H1 (cell line): Measurements from ENCODE around the gene RBM10. TPM values are rescaled to one million over a fixed set of nuclear protein-coding genes. Genes with fewer than 3 reads are reported as not detected.

Experiments
- ASH2L ChIP-seq: fragments of 200-600, 300-600 bp; sonication (generic); IDR thresholded peaks from one replicate; pipeline ENCODE4 v1.7.1; 2017; ENCODE audit warnings: low read length
- HDAC2 ChIP-seq, 2 experiments: fragments of 300-600 bp in 1 of 2; sonication (generic) in 1 of 2; IDR thresholded peaks; 2 replicates each; pipeline ENCODE4 v1.6.1; 2011 to 2012; ENCODE audit warnings: low read depth in 2 of 2, low read length in 2 of 2, mild to moderate bottlenecking in 2 of 2, moderate library complexity in 2 of 2, borderline replicate concordance in 1 of 2, inconsistent platforms in 1 of 2
- RFX5 ChIP-seq: IDR thresholded peaks from 2 replicates; pipeline ENCODE4 v1.6.1; 2011; ENCODE audit warnings: low read depth, low read length, improper control_type of control experiment, borderline replicate concordance
- polyA plus RNA-seq, 7 experiments: library from polyadenylated mRNA; depleted of rRNA in 3 of 7; stranded (reverse) in 5 of 7; unstranded in 2 of 7; fragments of >200 nt in 5 of 7; fragments of 200-250 nt in 2 of 7; gene quantifications; 1 replicate in 5 of 7; 2 replicates in 1 of 7; 4 replicates in 1 of 7; pipeline versions ENCODE4 v1.2.1 to v1.2.3, GENCODE V29; 2011 to 2013; ENCODE audit warnings: missing spikeins in 2 of 7, mixed read lengths in 2 of 7
- total RNA-seq: library from RNA; stranded (reverse); fragmentation: NEBNext Ultra II Directional; extraction: Animal tissue kit (Norgen Biotek cat#: 25700); gene quantifications from 2 replicates; pipeline ENCODE4 v1.2.1, GENCODE V29; 2021
- TF ChIP-seq, protein P1 (sequence below): IDR thresholded peaks from 2 replicates; pipeline ENCODE4 v1.6.1; 2011; ENCODE audit warnings: low read length, improper control_type of control experiment

RBM10 gene
- total and polyA plus RNA-seq, 2 of the 8 experiments (the other 6 are each of a cell fraction or from before 2014, with no cell fraction given): 35.7 to 64.0 TPM

DNA sequence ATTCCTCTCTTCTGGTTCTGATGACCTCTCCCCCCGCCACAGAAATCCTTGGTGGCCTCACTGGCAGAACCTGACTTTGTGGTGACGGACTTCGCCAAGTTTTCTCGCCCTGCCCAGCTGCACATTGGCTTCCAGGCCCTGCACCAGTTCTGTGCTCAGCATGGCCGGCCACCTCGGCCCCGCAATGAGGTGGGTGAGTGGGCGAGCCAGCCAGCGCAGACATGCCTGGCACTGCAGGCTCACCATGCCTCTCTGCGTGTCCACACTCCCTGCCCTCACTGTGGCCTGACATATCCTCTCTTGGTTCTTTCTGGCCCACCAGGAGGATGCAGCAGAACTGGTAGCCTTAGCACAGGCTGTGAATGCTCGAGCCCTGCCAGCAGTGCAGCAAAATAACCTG, 57.3 kb downstream of the RBM10 start (continued):
- TF ChIP-seq HDAC2 (IDR thresholded peaks at IDR 0.05; ENCODE audit: borderline replicate concordance in 1 of 2, low read depth in 2 of 2, low read length in 2 of 2): no peak
- TF ChIP-seq, protein P1, sequence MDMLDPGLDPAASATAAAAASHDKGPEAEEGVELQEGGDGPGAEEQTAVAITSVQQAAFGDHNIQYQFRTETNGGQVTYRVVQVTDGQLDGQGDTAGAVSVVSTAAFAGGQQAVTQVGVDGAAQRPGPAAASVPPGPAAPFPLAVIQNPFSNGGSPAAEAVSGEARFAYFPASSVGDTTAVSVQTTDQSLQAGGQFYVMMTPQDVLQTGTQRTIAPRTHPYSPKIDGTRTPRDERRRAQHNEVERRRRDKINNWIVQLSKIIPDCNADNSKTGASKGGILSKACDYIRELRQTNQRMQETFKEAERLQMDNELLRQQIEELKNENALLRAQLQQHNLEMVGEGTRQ: no peak
- no peak for TF ChIP-seq ASH2L
- no peak for TF ChIP-seq RFX5
